CD4-positive, alpha-beta memory T cell (primary cell): ENCODE results near the gene MAPKAPK3. TPM values are rescaled to one million over a fixed set of nuclear protein-coding genes. Genes with fewer than 3 reads are reported as not detected.

Source experiments
- CTCF ChIA-PET: fragments of 350-600 bp; sonication (Branson Sonifier 250); formaldehyde crosslinking; loops from one replicate; lab custom pipeline; 2021; ENCODE audit warnings: inconsistent platforms; ENCODE audit not compliant: partially characterized antibody; lab: Charles Lee
- POLR2A ChIA-PET: fragments of 350-600 bp; sonication (Branson Sonifier 250); formaldehyde crosslinking; loops from one replicate; lab custom pipeline; 2021; ENCODE audit not compliant: partially characterized antibody; lab: Charles Lee
- DNase-seq, 5 donors: peaks; one replicate each; pipeline versions ENCODE4 v3.0.0 to v3.0.0-alpha.2; 2020 to 2022; ENCODE audit warnings: mixed read lengths in 1 of 5
- H3K27ac ChIP-seq: one replicate; pipeline ENCODE4 v1.7.0; 2013; ENCODE audit warnings: low read depth, low read length
- H3K27me3 ChIP-seq: 2 replicates; pipeline ENCODE4 v1.7.0; 2013; ENCODE audit warnings: mild to moderate bottlenecking, low read length, moderate library complexity; ENCODE audit not compliant: insufficient read depth
- H3K36me3 ChIP-seq: 2 replicates; pipeline ENCODE4 v1.7.0; 2013; ENCODE audit warnings: mild to moderate bottlenecking, low read length, moderate library complexity; ENCODE audit not compliant: insufficient read depth
- H3K4me1 ChIP-seq: 2 replicates; pipeline ENCODE4 v1.7.0; 2013; ENCODE audit warnings: mild to moderate bottlenecking, low read length, moderate library complexity; ENCODE audit not compliant: insufficient read depth
- H3K4me3 ChIP-seq, 2 donors: one replicate each; pipeline ENCODE4 v1.7.0; 2013; ENCODE audit warnings: low read length in 2 of 2, mild to moderate bottlenecking in 1 of 2
- H3K9me3 ChIP-seq, 2 donors: one replicate each; pipeline ENCODE4 v1.7.0; 2013; ENCODE audit warnings: low read length in 2 of 2, control low read depth in 1 of 2; ENCODE audit not compliant: control insufficient read depth in 1 of 2
- H3K27ac Mint-ChIP-seq, 7 donors: one replicate each; pipeline ENCODE4 v1.8.0; 2020 to 2021; ENCODE audit warnings: mixed read lengths in 7 of 7, mild to moderate bottlenecking in 6 of 7, inconsistent platforms in 3 of 7, moderate library complexity in 3 of 7
- H3K27me3 Mint-ChIP-seq, 2 donors: one replicate each; pipeline ENCODE4 v1.8.0; 2020 to 2021; ENCODE audit warnings: mixed read lengths in 2 of 2
- H3K36me3 Mint-ChIP-seq, 2 donors: one replicate each; pipeline ENCODE4 v1.8.0; 2020 to 2021; ENCODE audit warnings: mixed read lengths in 2 of 2, inconsistent platforms in 1 of 2, mild to moderate bottlenecking in 1 of 2
- H3K4me1 Mint-ChIP-seq, 4 donors: one replicate each; pipeline ENCODE4 v1.8.0; 2020 to 2021; ENCODE audit warnings: mixed read lengths in 4 of 4, mild to moderate bottlenecking in 1 of 4
- H3K4me3 Mint-ChIP-seq, 8 donors: one replicate each; pipeline ENCODE4 v1.8.0; 2020 to 2021; ENCODE audit warnings: mixed read lengths in 8 of 8, mild to moderate bottlenecking in 7 of 8, moderate library complexity in 6 of 8, inconsistent platforms in 3 of 8
- H3K9me3 Mint-ChIP-seq, 8 donors: one replicate each; pipeline ENCODE4 v1.8.0; 2020 to 2021; ENCODE audit warnings: mixed read lengths in 8 of 8, mild to moderate bottlenecking in 5 of 8, inconsistent platforms in 3 of 8, moderate library complexity in 1 of 8
- intact Hi-C: fragments of 100-400 bp; cut with micrococcal nuclease; formaldehyde crosslinking; loops from one replicate; pipeline ENCODE4 v1.15.1; 2023
- polyA plus RNA-seq, 2 donors: library from polyadenylated mRNA; unstranded; fragments of 300-500 nt; fragmentation: Illumina TruSeq; gene quantifications; one replicate each; pipeline ENCODE4 v1.2.3, GENCODE V29; 2021
- total RNA-seq, 2 experiments: library from RNA; stranded (reverse); gene quantifications; one replicate each; pipeline ENCODE4 v1.2.3, GENCODE V29; 2021

The MAPKAPK3 gene
- total and polyA plus RNA-seq, 4 experiments from 2014 or later: 36.4 to 93.2 (median 55.6) TPM

- H3K27me3 Mint-ChIP-seq: no peaks in the 10 kb centered on the region
- peak in 1 of 5 donors; percentile 0 for DNase-seq
- H3K27ac Mint-ChIP-seq: peak overlapping the region in 4 of 7 donors; percentile 42 to 97 (median 88)
- H3K9me3 ChIP-seq: no peaks in the 10 kb centered on the region
- no peaks in the 10 kb centered on the region for H3K36me3 ChIP-seq
- H3K4me3 Mint-ChIP-seq: no peak overlapping the region
- H3K36me3 Mint-ChIP-seq: peaks cover 0 to 8% of the 10 kb centered on the region in 2 donors
- no peaks in the 10 kb centered on the region for H3K27me3 ChIP-seq
- peaks cover 35 to 78% (median 58%) of the 10 kb centered on the region in 4 donors for H3K4me1 Mint-ChIP-seq
- H3K4me3 ChIP-seq: no peak overlapping the region
- H3K4me1 ChIP-seq: peaks cover 64% of the 10 kb centered on the region
- intact Hi-C loops: no loop called here
- CTCF ChIA-PET: interaction anchor here (9.2 to 11.1 kb wide), 3 partner anchors 11 to 24 kb away, joined by 87 to 492 read pairs (median 277); partner anchors contain the start of genes CISH, HEMK1 and MAPKAPK3
- H3K27ac ChIP-seq: no peak overlapping the region
- POLR2A ChIA-PET: interaction anchor here (1.2 to 11.1 kb wide), 3 partner anchors 14 to 237 kb away, joined by 3 to 577 read pairs (median 276); partner anchors contain the start of genes C3orf18, CISH, HEMK1 and MAPKAPK3
- no peaks in the 10 kb centered on the region for H3K9me3 Mint-ChIP-seq
These were observed 30.2 kb upstream of the MAPKAPK3 start for GRCh38 chr3:50586763-50587070.

GRCh38 chr3:50587373-50587772 lies 29.6 kb upstream of the MAPKAPK3 start:
- H3K4me1 ChIP-seq: peaks cover 67% of the 10 kb centered on the region
- intact Hi-C loops: no loop called here
- no peaks in the 10 kb centered on the region for H3K36me3 ChIP-seq
- no peaks in the 10 kb centered on the region for H3K27me3 ChIP-seq
- peak overlapping the region; percentile 51 for H3K27ac ChIP-seq
- Mint-ChIP-seq H3K4me3 (peak overlapping the region in 6 of 8 donors; percentile 8 to 65 (median 52)), H3K27me3 (no peaks in the 10 kb centered on the region), H3K27ac (peak overlapping the region; percentile 24 to 97 (median 91)), H3K9me3 (no peaks in the 10 kb centered on the region), H3K4me1 (peaks cover 37 to 78% (median 58%) of the 10 kb centered on the region in 4 donors), H3K36me3 (peaks cover 0 to 8% of the 10 kb centered on the region in 2 donors)
- no peaks in the 10 kb centered on the region for H3K9me3 ChIP-seq
- ChIA-PET POLR2A (interaction anchor here (1.2 to 11.1 kb wide), 3 partner anchors 14 to 237 kb away, joined by 3 to 577 read pairs (median 276); partner anchors contain the start of genes C3orf18, CISH, HEMK1 and MAPKAPK3), CTCF (interaction anchor here (9.2 to 11.1 kb wide), 3 partner anchors 12 to 23 kb away, joined by 87 to 492 read pairs (median 277); partner anchors contain the start of genes CISH, HEMK1 and MAPKAPK3)
- no peak for DNase-seq
- no peak overlapping the region for H3K4me3 ChIP-seq

- Mint-ChIP-seq H3K4me3 (peak overlapping the region; percentile 52 to 84 (median 74)), H3K27me3 (no peaks in the 10 kb centered on the region), H3K27ac (peak overlapping the region; percentile 83 to 97 (median 93)), H3K4me1 (peaks cover 44 to 79% (median 60%) of the 10 kb centered on the region in 4 donors), H3K9me3 (no peaks in the 10 kb centered on the region), H3K36me3 (peaks cover 0 to 8% of the 10 kb centered on the region in 2 donors)
- ChIA-PET CTCF (interaction anchor here (2.0 to 11.1 kb wide), 5 partner anchors 10 to 65 kb away, joined by 8 to 492 read pairs (median 87); partner anchors contain the start of genes CISH, HEMK1 and MAPKAPK3), POLR2A (interaction anchor here (1.2 to 11.1 kb wide), 4 partner anchors 10 to 238 kb away, joined by 3 to 577 read pairs (median 141); partner anchors contain the start of genes C3orf18, CISH, HEMK1 and MAPKAPK3)
- Histone ChIP-seq H3K36me3 (no peaks in the 10 kb centered on the region), H3K27ac (peak overlapping the region; percentile 51), H3K27me3 (no peaks in the 10 kb centered on the region), H3K4me1 (peaks cover 74% of the 10 kb centered on the region), H3K4me3 (peak overlapping the region in 1 of 2 donors; percentile 29), H3K9me3 (no peaks in the 10 kb centered on the region)
- intact Hi-C loops: no loop called here
- peak in 4 of 5 donors; percentile 33 to 81 (median 39) for DNase-seq
These were observed 28.9 kb upstream of the MAPKAPK3 start for GRCh38 chr3:50587806-50588758.

GRCh38 chr3:50588759-50589433 lies 28.1 kb upstream of the MAPKAPK3 start:
- no peaks in the 10 kb centered on the region for H3K9me3 ChIP-seq
- CTCF ChIA-PET: interaction anchor here (0.8 to 11.1 kb wide), 6 partner anchors 10 to 1631 kb away, joined by 3 to 492 read pairs (median 52); partner anchors contain the start of genes CISH, HEMK1 and MAPKAPK3
- H3K27ac Mint-ChIP-seq: peak overlapping the region; percentile 83 to 97 (median 93)
- H3K27me3 Mint-ChIP-seq: no peaks in the 10 kb centered on the region
- intact Hi-C loops: no loop called here
- peak overlapping the region; percentile 50 to 84 (median 74) for H3K4me3 Mint-ChIP-seq
- no peaks in the 10 kb centered on the region for H3K9me3 Mint-ChIP-seq
- H3K36me3 Mint-ChIP-seq: peaks cover 0 to 3% of the 10 kb centered on the region in 2 donors
- H3K4me1 ChIP-seq: peaks cover 82% of the 10 kb centered on the region
- H3K27me3 ChIP-seq: no peaks in the 10 kb centered on the region
- H3K4me3 ChIP-seq: peak overlapping the region in 1 of 2 donors; percentile 29
- DNase-seq: peak in 1 of 5 donors; percentile 19
- H3K36me3 ChIP-seq: no peaks in the 10 kb centered on the region
- H3K27ac ChIP-seq: peak overlapping the region; percentile 51
- POLR2A ChIA-PET: interaction anchor here (1.1 to 11.1 kb wide), 4 partner anchors 10 to 252 kb away, joined by 5 to 577 read pairs (median 141); partner anchors contain the start of genes C3orf18, CISH, HEMK1 and MAPKAPK3
- peaks cover 46 to 80% (median 63%) of the 10 kb centered on the region in 4 donors for H3K4me1 Mint-ChIP-seq

DNA sequence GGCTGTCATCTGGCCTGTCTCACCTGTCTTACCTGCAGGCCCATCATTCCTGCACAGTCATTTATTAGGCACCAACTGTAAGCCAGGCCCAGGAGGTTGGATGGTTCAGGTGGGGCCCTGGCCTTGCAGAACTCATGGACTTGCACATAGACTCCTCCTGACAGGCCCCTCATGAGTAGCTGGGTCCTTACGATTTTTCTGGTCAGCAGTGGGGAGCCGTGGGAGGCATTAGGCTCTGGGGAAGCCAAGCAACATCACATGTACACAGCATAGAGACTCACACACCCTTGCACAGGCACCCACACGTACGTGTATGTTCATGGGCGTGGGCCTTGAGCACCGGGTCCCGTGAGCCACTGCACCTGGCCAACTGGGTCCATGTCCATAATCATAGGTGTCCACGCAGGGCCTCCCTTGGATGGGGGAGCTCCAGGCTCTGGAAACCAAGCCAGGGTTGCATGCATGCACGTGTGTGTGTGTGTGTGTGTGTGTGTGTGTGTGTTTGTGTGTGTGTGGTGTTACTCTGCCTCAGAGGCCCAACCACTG lies 25.7 kb upstream of the MAPKAPK3 start:
- no peaks in the 10 kb centered on the region for H3K27me3 Mint-ChIP-seq
- intact Hi-C loops: loop anchor here (1.0 kb wide), 3 partner anchors 10 to 21 kb away; no protein-coding TSS in a partner anchor
- CTCF ChIA-PET: interaction anchor here (0.6 to 11.1 kb wide), 7 partner anchors 10 to 631 kb away, joined by 3 to 492 read pairs (median 16); partner anchors contain the start of genes CISH, HEMK1 and MAPKAPK3
- H3K4me3 Mint-ChIP-seq: peak overlapping the region; percentile 53 to 85 (median 73)
- Histone ChIP-seq H3K27me3 (no peaks in the 10 kb centered on the region), H3K4me3 (peak overlapping the region in 1 of 2 donors; percentile 49), H3K9me3 (no peaks in the 10 kb centered on the region), H3K4me1 (peaks cover 99% of the 10 kb centered on the region), H3K36me3 (no peaks in the 10 kb centered on the region), H3K27ac (peak overlapping the region; percentile 68)
- peaks cover 0 to 2% of the 10 kb centered on the region in 2 donors for H3K36me3 Mint-ChIP-seq
- POLR2A ChIA-PET: interaction anchor here (1.2 to 11.1 kb wide), 6 partner anchors 9 to 908 kb away, joined by 4 to 577 read pairs (median 16); partner anchors contain the start of genes C3orf18, CISH, CYB561D2 and DCAF1
- peak in 1 of 5 donors; percentile 44 for DNase-seq
- H3K4me1 Mint-ChIP-seq: peaks cover 44 to 93% (median 71%) of the 10 kb centered on the region in 4 donors
- H3K9me3 Mint-ChIP-seq: no peaks in the 10 kb centered on the region
- peak overlapping the region; percentile 83 to 97 (median 92) for H3K27ac Mint-ChIP-seq

DNA sequence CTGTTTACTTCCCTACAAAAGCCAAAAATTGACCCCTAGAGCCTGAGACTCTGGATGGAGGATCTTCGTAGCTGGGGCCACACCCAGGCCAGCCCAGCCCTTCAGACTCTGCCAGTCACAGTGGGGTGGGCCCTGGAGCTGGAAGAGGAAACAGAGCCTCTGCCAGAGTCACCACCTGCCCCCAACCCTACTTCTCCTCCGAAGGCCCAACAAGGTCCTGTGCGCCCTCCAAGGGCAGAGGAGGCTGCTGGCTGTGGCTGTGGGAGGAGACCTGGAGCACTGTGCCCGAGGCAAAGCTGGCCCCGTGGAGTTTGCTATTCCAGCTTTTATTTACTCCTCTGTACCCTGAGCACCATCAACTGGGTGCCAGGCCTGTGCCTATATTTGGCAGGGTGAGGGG lies 24.4 kb upstream of the MAPKAPK3 start:
- Mint-ChIP-seq H3K27me3 (no peaks in the 10 kb centered on the region), H3K9me3 (no peaks in the 10 kb centered on the region), H3K36me3 (peaks cover 0 to 2% of the 10 kb centered on the region in 2 donors), H3K4me1 (peaks cover 40 to 85% (median 64%) of the 10 kb centered on the region in 4 donors), H3K4me3 (peak overlapping the region in 6 of 8 donors; percentile 41 to 72 (median 62)), H3K27ac (peak overlapping the region; percentile 75 to 97 (median 96))
- DNase-seq: peak in 1 of 5 donors; percentile 10
- Histone ChIP-seq H3K27ac (peak overlapping the region; percentile 41), H3K4me1 (peaks cover 88% of the 10 kb centered on the region), H3K9me3 (no peaks in the 10 kb centered on the region), H3K4me3 (no peak overlapping the region), H3K27me3 (no peaks in the 10 kb centered on the region), H3K36me3 (no peaks in the 10 kb centered on the region)
- ChIA-PET POLR2A (interaction anchor here (0.5 to 11.1 kb wide), 5 partner anchors 10 to 260 kb away, joined by 3 to 577 read pairs (median 24); partner anchors contain the start of genes C3orf18, CISH, HEMK1 and MAPKAPK3), CTCF (interaction anchor here (1.0 to 11.1 kb wide), 4 partner anchors 9 to 798 kb away, joined by 4 to 492 read pairs (median 182); partner anchors contain the start of genes CISH, HEMK1 and MAPKAPK3)
- intact Hi-C loops: no loop called here
